GM19099 (cell line): ENCODE measurements around the gene PRKN.

ENCODE experiments used
- POLR2A ChIP-seq: IDR thresholded peaks from 3 replicates; pipeline ENCODE4 v1.6.1; 2011; ENCODE audit warnings: low read depth; ENCODE audit not compliant: insufficient read length; ENCODE audit errors: extremely low read depth

PRKN gene

GRCh38 chr6:162562041-162562440 lies 165.5 kb downstream of the PRKN start:
- no peak for TF ChIP-seq POLR2A

GRCh38 chr6:162560891-162561290 lies 166.7 kb downstream of the PRKN start:
- no peak for TF ChIP-seq POLR2A

GRCh38 chr6:162554531-162554930 lies 173.0 kb downstream of the PRKN start:
- TF ChIP-seq POLR2A, result no peak

GRCh38 chr6:162546905-162547304 lies 180.7 kb downstream of the PRKN start:
- TF ChIP-seq POLR2A, result no peak

GRCh38 chr6:162543221-162543620 lies 184.3 kb downstream of the PRKN start:
- TF ChIP-seq POLR2A, result no peak

- TF ChIP-seq POLR2A, result no peak
Observed at GRCh38 chr6:162541019-162541601, 186.5 kb downstream of the PRKN start.

- no peak for TF ChIP-seq POLR2A
Observed at GRCh38 chr6:162539321-162539720, 188.2 kb downstream of the PRKN start.

- no peak for TF ChIP-seq POLR2A
Observed at GRCh38 chr6:162538643-162539064, 188.9 kb downstream of the PRKN start.

GRCh38 chr6:162533009-162533400 lies 194.6 kb downstream of the PRKN start:
- no peak for TF ChIP-seq POLR2A

- no peak for TF ChIP-seq POLR2A
Observed at GRCh38 chr6:162532283-162533008, 195.1 kb downstream of the PRKN start.

GRCh38 chr6:162528538-162528937 lies 199.0 kb downstream of the PRKN start:
- no peak for TF ChIP-seq POLR2A

- TF ChIP-seq POLR2A, result no peak
Observed at GRCh38 chr6:162526960-162527359, 200.6 kb downstream of the PRKN start.

- TF ChIP-seq POLR2A, result no peak
Observed at GRCh38 chr6:162525181-162525580, 202.4 kb downstream of the PRKN start.

GRCh38 chr6:162512744-162513143 lies 214.8 kb downstream of the PRKN start:
- no peak for TF ChIP-seq POLR2A

GRCh38 chr6:162497389-162497788 lies 230.2 kb downstream of the PRKN start:
- TF ChIP-seq POLR2A, result no peak

GRCh38 chr6:162493917-162494316 lies 233.6 kb downstream of the PRKN start:
- TF ChIP-seq POLR2A, result no peak
